Upper lobe of left lung (tissue), 6 donors: ENCODE measurements around the gene NWD2. TPM values are rescaled to one million over a fixed set of nuclear protein-coding genes. Genes with fewer than 3 reads are reported as not detected.
A peak's percentile ranks its signal among the peaks of the same experiment; 100 is the strongest.
"Not testable (repeated sequence)": the region's sequence is repeated elsewhere in the genome, so short reads cannot be mapped to it uniquely, and the experiment has no call there.

Experiments
- ATAC-seq, 2 donors: fragments of 200-7000 bp; cut with Tn5 transposase; one replicate each; pipeline ENCODE4 v1.9.1; 2022; ENCODE audit warnings: mild to moderate bottlenecking in 2 of 2, moderate library complexity in 2 of 2; ENCODE audit not compliant: low FRiP score in 2 of 2
- DNase-seq, 2 donors: peaks; one replicate each; pipeline ENCODE4 v3.0.0-alpha.2; 2019 to 2020
- H3K27ac ChIP-seq, 4 donors: fragments of 200-600 bp; sonication (generic); one replicate each; pipeline ENCODE4 v1.5.1; 2016 to 2019
- H3K27me3 ChIP-seq, 4 donors: fragments of 200-600 bp; sonication (generic); one replicate each; pipeline ENCODE4 v1.5.1; 2017 to 2019
- H3K36me3 ChIP-seq, 4 donors: fragments of 200-600 bp; sonication (generic); one replicate each; pipeline ENCODE4 v1.5.1; 2016 to 2019
- H3K4me1 ChIP-seq, 4 donors: fragments of 200-600 bp; sonication (generic); one replicate each; pipeline ENCODE4 v1.5.1; 2018 to 2019
- H3K4me3 ChIP-seq, 4 donors: fragments of 200-600 bp; sonication (generic); one replicate each; pipeline ENCODE4 v1.5.1; 2017 to 2019; ENCODE audit warnings: mild to moderate bottlenecking in 2 of 4, moderate library complexity in 1 of 4
- H3K9me3 ChIP-seq, 4 donors: fragments of 200-600 bp; sonication (generic); one replicate each; pipeline ENCODE4 v1.5.1; 2018 to 2019
- CTCF ChIP-seq, 6 experiments: fragments of 450-650 bp in 4 of 6; fragments of 200-600 bp in 2 of 6; sonication (generic) in 2 of 6; IDR thresholded peaks; one replicate each; pipeline ENCODE4 v1.5.1; 2016 to 2019; ENCODE audit warnings: antibody characterized with exemption in 6 of 6
- EP300 ChIP-seq, 4 donors: sonication (generic); formaldehyde crosslinking; IDR thresholded peaks; one replicate each; pipeline ENCODE4 v1.5.1; 2017; ENCODE audit warnings: antibody characterized with exemption in 4 of 4, control low read depth in 2 of 4
- POLR2A ChIP-seq, 4 donors: fragments of 450-650 bp; IDR thresholded peaks; one replicate each; pipeline ENCODE4 v1.5.1; 2016 to 2017; ENCODE audit warnings: antibody characterized with exemption in 4 of 4, mild to moderate bottlenecking in 2 of 4
- POLR2AphosphoS5 ChIP-seq, 2 donors: sonication (generic); formaldehyde crosslinking; IDR thresholded peaks; one replicate each; pipeline ENCODE4 v1.5.1; 2017; ENCODE audit warnings: antibody characterized with exemption in 2 of 2
- WGBS, 2 donors: methylation state at CpG; one replicate each; pipeline ENCODE4 v1.1.5; 2017 to 2018; 5-methylcytosine and 5-hydroxymethylcytosine counted together
- total RNA-seq, 6 donors: library from RNA; depleted of rRNA in 4 of 6; stranded (reverse); fragments of >200 nt in 4 of 6; gene quantifications; one replicate each; pipeline versions ENCODE4 v1.1.0 to v1.2.1, GENCODE V29; 2016 to 2021
- donor health status: DM: no; HTN: no; CAD: no; lungs with moderate emphysema.
- donor health status: DM: no; HTN: yes; CAD: no; lungs with severe emphysema.

NWD2 gene
- total RNA-seq, 6 donors from 2014 or later = not detected

GRCh38 chr4:37393321-37393720, 148.8 kb downstream of the NWD2 start:
- no peak for DNase-seq
- no peaks in the 10 kb centered on the region for H3K36me3 ChIP-seq
- ATAC-seq = no peak
- H3K4me3 ChIP-seq = no peak overlapping the region
- peaks cover 0 to 10% (median 8%) of the 10 kb centered on the region in 4 donors for H3K4me1 ChIP-seq
- no peak for TF ChIP-seq POLR2AphosphoS5 (IDR thresholded peaks at IDR 0.05)
- no peak for TF ChIP-seq CTCF (IDR thresholded peaks at IDR 0.05)
- no peak for TF ChIP-seq POLR2A (IDR thresholded peaks at IDR 0.05)
- TF ChIP-seq EP300 (IDR thresholded peaks at IDR 0.05) = no peak
- H3K27ac ChIP-seq = no peak overlapping the region
- H3K9me3 ChIP-seq = no peaks in the 10 kb centered on the region
- 60 to 76% methylated on average over 3 of the region's 3 CpGs for WGBS, 2 donors
- H3K27me3 ChIP-seq = no peaks in the 10 kb centered on the region

GRCh38 chr4:37393889-37394288, 149.3 kb downstream of the NWD2 start:
- H3K27me3 ChIP-seq = no peaks in the 10 kb centered on the region
- WGBS, 2 donors = 75 to 76% methylated on average over 3 of the region's 3 CpGs
- H3K9me3 ChIP-seq = no peaks in the 10 kb centered on the region
- H3K4me3 ChIP-seq = no peak overlapping the region
- no peak for TF ChIP-seq POLR2AphosphoS5 (IDR thresholded peaks at IDR 0.05)
- no peak for TF ChIP-seq EP300 (IDR thresholded peaks at IDR 0.05)
- no peak for TF ChIP-seq CTCF (IDR thresholded peaks at IDR 0.05)
- TF ChIP-seq POLR2A (IDR thresholded peaks at IDR 0.05) = no peak
- H3K4me1 ChIP-seq = peaks cover 0 to 9% (median 6%) of the 10 kb centered on the region in 4 donors
- H3K36me3 ChIP-seq = no peaks in the 10 kb centered on the region
- ATAC-seq = no peak
- DNase-seq = no peak
- H3K27ac ChIP-seq = no peak overlapping the region

GRCh38 chr4:37397505-37397904, 153.0 kb downstream of the NWD2 start:
- Histone ChIP-seq H3K9me3 (no peaks in the 10 kb centered on the region), H3K27ac (no peak overlapping the region), H3K27me3 (no peaks in the 10 kb centered on the region), H3K4me1 (peaks cover 0 to 6% (median under 1%) of the 10 kb centered on the region in 4 donors), H3K36me3 (no peaks in the 10 kb centered on the region), H3K4me3 (no peak overlapping the region)
- TF ChIP-seq CTCF (IDR thresholded peaks at IDR 0.05) (no peak), POLR2A (IDR thresholded peaks at IDR 0.05) (no peak), POLR2AphosphoS5 (IDR thresholded peaks at IDR 0.05) (no peak), EP300 (IDR thresholded peaks at IDR 0.05) (no peak)
- ATAC-seq (no peak), DNase-seq (no peak)
- WGBS, 2 donors = 82 to 85% methylated on average over 6 of the region's 6 CpGs

DNA sequence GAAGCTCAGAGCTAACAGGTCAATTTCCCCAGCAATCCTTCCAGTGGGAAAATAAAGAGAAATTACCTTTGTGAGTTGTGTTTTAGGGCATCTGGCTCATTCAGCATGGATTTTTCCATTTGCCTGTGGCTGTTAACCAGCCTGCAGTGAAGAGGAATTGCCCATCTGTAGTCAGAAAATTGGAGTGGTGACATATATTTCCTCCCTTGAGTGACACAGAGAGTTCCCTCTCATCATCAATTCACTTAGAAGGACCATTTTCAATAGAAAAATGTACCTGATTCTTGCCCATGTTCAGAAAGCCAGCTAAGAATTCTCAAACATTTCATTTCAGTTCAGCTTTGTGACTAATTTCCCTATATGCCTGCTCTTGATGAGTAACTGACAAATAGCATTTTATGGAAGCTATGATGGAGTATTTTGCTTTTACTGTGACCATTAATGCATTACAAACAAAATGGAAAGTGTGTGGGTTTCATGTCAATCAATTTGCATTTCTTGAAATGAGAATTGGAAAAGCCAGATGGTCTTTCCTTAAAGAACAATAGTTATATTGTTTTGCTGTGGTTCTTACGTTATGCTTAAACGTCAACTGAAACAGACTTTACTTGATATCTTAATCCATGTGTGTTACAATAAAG, 155.8 kb downstream of the NWD2 start:
- H3K36me3 ChIP-seq = no peaks in the 10 kb centered on the region
- H3K4me3 ChIP-seq = no peak overlapping the region
- H3K9me3 ChIP-seq = no peaks in the 10 kb centered on the region
- TF ChIP-seq POLR2AphosphoS5 (IDR thresholded peaks at IDR 0.05) (no peak), POLR2A (IDR thresholded peaks at IDR 0.05) (no peak), CTCF (IDR thresholded peaks at IDR 0.05) (no peak), EP300 (IDR thresholded peaks at IDR 0.05) (no peak)
- 66 to 78% methylated on average over 2 of the region's 2 CpGs for WGBS, 2 donors
- no peaks in the 10 kb centered on the region for H3K27me3 ChIP-seq
- DNase-seq (no peak), ATAC-seq (no peak)
- H3K4me1 ChIP-seq = no peaks in the 10 kb centered on the region
- H3K27ac ChIP-seq = no peak overlapping the region

- not testable (repeated sequence) for H3K36me3 ChIP-seq, H3K4me3 ChIP-seq, H3K4me1 ChIP-seq, H3K27ac ChIP-seq, ATAC-seq, H3K9me3 ChIP-seq, H3K27me3 ChIP-seq
- peak in 1 of 2 donors; percentile 81 for DNase-seq
- WGBS, 2 donors = 46 to 52% methylated on average over 6 to 7 of the region's 9 CpGs
These were observed 163.6 kb downstream of the NWD2 start for GRCh38 chr4:37407938-37408826.

DNA sequence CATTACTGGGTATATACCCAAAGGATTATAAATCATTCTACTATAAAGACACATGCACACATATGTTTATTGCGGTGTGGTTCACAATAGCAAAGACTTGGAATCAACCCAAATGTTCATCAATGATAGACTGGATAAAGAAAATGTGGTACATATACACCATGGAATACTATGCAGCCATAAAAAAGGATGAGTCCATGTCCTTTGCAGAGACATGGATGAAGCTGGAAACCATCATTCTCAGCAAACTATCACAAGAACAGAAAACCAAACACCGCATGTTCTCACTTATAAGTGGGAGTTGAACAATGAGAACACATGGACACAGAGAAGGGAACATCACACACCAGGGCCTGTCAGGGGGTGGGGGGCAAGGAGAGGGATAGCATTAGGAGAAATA, 169.1 kb downstream of the NWD2 start:
- not testable (repeated sequence) for H3K4me1 ChIP-seq, H3K27ac ChIP-seq, DNase-seq, H3K4me3 ChIP-seq, ATAC-seq, H3K36me3 ChIP-seq, H3K9me3 ChIP-seq, H3K27me3 ChIP-seq
- 89 to 96% methylated on average over 2 of the region's 2 CpGs for WGBS, 2 donors
